Suppressor macrophage (primary cell): ENCODE results near the gene TEAD4.

Experiments used
- DNase-seq, 4 experiments: peaks; one replicate each; pipeline ENCODE4 v3.0.0-alpha.2; 2020 to 2022

Gene TEAD4

DNA sequence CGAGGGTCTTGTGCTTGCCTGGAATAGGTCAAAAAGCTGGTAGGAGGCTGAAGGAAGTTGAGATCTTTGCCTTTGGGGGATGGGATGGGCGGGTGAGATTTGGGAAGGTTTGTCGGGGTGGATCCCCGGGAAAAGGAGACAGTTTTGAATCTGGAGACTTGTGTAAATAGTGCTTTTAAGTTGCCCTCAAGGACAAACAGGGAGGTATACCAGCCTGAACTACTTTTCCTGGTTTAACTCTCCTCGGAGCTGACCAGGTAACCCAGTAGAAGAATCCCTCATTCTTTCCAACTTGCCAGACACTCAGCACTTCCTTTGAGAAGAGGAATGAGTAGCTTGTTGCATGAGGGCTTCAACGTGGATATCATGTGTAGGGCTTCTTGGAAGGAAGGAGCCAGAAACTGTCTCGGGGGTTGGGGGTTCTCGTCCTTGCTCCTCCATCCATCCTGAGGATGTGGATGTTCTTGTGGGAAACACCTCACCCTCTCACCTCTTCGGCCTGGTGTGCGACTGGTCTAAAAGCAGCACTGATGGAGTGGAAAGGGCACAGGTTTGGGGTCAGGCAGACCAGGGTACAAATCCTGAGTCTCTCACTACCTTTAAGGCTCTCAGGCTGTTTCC, 1.9 kb downstream of the TEAD4 start:
- no peak for DNase-seq

- DNase-seq = no peak
Measured at GRCh38 chr12:2961705-2962104, 2.5 kb downstream of the TEAD4 start.

- DNase-seq = no peak
Measured at GRCh38 chr12:2963154-2963759, 4.1 kb downstream of the TEAD4 start.

DNA sequence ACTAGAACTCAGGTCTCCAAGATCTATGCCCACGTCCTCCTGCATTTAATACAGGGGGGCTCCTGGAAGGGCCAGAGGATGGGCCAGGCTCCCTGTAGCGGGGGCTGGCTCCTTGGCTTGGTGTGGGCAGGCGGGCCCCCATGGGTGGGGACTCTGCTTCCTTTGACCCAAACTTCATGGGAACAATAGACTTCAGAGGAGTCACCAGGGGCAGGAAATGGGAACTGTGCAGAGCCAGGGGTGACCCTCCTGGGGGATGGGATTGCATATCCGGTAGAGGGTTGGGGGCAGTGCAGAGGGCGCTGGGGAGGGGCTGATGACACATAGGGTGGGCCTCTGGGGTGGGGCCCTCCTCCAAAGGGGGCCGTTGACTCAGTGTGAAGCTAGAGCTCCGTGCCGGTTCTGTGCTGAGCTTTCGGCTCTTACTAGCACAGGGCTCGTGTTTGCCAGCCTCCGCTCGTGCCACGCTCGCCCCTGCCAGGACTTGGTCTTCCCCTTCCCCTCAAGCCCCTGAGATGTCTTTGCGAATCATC, 4.6 kb downstream of the TEAD4 start:
- no peak for DNase-seq

GRCh38 chr12:2967651-2968050, 8.5 kb downstream of the TEAD4 start:
- DNase-seq = no peak

GRCh38 chr12:2970744-2971143, 11.5 kb downstream of the TEAD4 start:
- no peak for DNase-seq

GRCh38 chr12:2973566-2973965, 14.4 kb downstream of the TEAD4 start:
- no peak for DNase-seq

GRCh38 chr12:2974560-2974971, 15.4 kb downstream of the TEAD4 start:
- DNase-seq = no peak

DNA sequence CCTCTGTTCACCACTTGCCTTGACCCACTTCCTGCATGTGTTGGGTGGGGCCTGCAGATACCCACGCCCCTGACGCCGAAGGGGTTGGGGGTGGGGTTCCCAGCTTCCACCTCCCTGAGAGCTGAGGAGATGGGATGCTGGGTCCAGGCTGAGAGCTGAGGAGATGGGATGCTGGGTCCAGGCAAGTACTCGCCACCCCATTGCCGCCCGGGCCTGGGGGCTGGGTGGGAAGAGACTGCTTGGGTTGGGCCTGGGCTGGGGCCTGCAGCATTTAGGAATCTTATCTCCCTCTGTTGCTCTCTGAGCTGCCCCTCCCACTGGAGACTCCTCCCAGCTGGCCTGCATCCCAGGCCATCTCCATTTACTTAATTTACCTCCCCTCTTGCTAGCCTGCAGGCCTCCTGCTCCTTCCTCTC, 17.4 kb downstream of the TEAD4 start:
- DNase-seq = no peak

DNA sequence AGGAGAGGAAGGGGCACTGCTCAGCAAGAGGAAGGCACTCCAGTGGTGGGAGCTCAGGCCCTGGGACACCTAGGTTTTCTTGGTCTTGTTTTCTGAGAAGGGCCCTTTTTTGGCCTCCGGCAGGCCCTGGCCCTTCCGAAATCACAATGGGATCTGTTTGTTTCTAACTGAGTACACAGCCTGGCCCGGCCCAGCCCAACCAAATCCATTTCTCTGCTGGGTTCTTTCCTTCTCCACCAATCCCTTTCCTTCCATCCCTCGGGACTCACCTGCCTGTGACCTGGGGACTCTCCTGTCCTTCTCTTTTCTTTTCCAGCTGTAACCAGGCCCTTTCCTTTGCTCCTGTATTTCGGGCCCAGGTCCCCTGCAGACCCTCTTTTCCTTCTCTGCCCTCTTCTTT, 18.6 kb downstream of the TEAD4 start:
- DNase-seq = no peak

- DNase-seq = no peak
Measured at GRCh38 chr12:2979806-2980205, 20.6 kb downstream of the TEAD4 start.

- no peak for DNase-seq
Measured at GRCh38 chr12:2980630-2981029, 21.4 kb downstream of the TEAD4 start.

DNA sequence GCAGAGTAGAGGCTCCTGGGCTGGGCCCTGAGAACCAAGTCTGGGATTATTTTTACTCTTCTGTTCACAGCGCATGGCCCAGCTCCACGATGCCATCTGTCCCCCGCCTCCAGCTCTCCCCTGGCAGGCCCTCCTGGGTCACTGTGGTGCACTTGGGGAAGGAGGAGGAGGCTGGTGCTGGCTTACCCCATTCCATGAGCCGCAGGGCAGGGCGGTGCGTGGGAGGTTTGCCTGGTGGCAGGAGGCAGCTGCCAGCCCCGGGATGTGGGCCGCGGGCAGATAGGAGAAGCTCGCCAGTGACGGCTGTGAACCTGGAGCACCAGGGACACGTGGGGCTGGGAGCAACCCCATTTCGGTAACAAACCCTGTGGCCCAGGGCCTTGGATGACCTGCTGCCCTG, 23.2 kb downstream of the TEAD4 start:
- no peak for DNase-seq

GRCh38 chr12:2984249-2984648, 25.1 kb downstream of the TEAD4 start:
- no peak for DNase-seq

DNA sequence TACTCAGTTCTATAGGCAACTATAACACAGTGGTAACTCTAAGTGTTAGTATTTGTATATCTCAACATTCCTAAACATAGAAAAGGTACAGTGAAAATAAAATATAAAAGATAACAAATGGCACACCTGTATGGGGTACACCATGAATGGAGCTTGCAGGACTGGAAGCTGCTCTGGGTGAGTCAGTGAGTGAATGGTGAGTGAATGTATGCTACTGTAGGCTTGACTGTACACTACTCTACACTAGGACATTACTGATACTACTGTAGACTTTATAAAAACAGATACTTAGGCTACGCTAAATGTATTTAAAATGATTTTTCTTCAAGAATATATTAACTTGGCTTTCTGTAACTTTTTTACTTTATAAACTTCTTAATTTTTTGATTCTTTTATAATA, 25.5 kb downstream of the TEAD4 start:
- DNase-seq = no peak

DNA sequence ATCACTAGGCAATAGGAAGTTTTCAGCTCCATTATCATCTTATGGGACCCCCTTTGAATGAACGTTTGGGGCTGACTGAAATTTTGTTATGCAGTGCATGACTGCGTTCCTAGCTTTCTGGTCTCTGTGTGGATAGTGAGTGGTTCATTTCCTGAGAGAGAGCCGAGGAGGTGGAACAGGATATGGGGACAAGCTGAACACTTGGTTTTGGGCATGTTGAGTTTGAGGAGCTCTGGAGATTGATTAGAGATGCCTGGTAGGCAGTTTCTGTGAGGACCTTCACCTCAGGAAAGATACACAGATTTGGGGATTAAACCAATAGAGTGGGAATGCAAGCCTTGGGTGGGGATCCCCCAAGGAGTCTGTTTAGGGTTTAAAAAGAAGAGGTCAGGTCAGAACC, 27.7 kb downstream of the TEAD4 start:
- DNase-seq = no peak

DNA sequence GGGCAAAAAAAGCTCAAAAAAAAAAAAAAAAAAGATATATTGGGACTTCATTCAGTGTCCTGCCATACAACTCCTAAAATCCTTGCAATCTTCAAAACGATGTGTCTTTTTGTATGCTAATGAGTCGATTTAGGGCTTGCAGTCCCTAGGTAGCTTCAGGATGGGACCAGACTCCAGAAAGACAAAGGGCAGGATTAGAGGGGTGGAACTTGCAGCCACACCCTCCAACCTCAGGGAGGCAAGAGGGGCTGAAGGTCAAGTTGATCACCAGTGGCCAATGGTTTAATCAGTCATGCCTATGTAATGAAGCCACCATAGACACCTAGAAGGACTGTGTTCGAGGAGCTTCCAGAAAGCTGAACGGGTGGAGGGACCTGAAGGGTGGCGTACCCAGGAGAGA, 29.3 kb downstream of the TEAD4 start:
- no peak for DNase-seq

- no peak for DNase-seq
Measured at GRCh38 chr12:2992724-2993123, 33.5 kb downstream of the TEAD4 start.

GRCh38 chr12:2997989-2998670, 38.9 kb downstream of the TEAD4 start:
- no peak for DNase-seq

DNA sequence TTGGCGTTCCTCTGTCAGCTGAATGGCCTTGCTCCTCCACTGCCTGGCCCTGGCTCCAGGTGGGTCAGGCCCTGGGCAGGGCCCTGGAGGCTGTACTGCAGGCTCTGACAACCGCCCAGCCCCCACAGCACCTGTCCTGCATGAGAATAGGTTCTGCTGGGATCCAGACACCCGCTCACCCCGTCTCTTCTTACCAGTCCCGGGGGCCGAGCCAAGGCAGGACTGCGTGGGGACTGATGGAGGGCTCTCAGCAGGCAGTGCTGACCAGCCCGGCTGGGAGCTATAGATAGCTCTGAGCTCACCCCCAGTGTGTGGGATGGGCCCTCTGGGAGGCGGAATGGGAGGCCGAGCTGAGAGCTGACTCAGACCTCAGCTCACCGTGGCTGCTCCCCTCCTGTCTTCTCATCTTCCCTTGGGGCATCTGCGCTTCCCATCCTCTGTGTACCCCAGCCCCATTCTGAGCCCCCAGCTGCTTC, 39.6 kb downstream of the TEAD4 start:
- DNase-seq = peak; percentile 8 to 32 (median 20)

DNA sequence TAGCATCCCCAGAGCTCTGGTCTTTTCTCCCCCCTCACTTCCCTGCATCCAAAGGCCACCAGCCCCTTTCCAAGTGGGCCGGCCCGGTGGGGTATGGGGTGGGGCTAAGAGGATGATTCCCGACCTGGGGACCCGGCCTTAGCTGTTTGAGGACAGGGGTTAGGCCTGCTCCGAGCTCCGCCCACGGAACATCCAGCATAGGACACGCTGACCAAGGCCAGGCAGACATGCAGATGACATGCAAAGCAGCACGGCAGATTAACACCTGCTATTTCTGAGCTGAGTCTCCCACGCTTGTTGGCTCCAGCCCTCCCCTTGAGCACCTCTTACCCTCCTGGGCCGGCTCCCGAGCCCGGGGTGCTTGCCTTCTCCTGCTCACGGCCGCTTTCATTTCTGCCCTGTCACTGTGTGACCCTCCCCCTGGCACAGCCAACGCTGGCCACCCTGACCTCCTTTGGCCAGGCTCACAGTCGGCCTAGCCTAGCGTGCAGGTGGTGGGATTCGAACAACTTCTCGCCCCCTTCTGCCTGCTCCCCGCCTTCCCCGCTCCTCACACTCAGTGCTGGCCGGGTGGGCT, 40.2 kb downstream of the TEAD4 start:
- no peak for DNase-seq

DNA sequence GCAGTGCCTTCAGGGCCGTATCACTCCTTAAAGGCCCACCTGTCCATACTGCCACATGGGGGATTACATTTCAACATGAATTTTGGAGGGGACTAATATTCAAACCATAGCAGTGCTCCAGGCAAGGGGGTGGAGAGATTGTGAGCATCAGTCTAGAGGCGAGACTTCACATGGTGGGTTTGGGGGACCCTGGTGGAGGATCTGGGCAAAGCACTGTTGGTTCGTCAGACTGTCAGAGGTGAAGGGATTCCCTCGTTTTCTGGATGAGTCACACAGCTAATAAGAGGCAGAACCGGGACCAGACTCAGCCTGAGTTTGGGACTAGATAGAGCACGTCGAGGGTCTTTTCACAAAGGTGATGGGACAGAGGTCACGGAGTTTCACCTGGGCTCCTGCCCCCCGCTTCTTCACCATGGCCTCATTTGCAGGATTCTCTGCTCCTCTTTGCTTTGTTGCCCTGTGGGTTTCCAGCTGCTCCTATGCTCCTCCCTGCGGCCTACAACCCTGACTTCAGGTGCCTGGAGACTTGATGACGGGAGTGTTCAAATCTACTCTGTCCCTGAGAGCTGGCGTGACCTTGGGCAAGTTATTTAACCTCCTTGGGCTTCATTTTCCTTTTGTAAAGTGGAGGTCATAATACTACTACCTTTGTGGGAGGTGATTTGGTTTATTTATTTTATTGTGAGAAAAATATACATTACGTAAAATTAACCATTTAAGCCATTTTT, 41.5 kb downstream of the TEAD4 start:
- no peak for DNase-seq

DNA sequence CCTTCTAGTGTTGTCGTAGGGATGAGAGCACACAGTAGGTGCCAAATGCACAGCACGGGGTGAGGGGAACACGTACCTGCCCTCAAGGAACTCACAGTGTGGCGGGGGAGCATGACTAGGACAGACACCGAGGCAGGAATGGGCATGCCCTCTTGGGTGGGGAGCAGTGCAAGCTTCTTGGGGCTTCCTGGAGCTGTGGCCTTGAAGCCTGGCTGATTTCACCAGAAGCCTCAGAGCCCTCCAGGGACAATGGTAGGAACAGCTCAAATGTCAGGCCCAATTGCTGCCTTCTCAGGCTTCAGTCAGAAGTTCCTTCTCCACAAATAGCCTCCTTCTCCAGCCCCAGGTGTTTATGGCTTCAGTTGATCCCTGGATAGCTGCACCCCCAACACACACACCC, 43.4 kb downstream of the TEAD4 start:
- no peak for DNase-seq
